ENCODE data around the gene HTT-AS. TPM values are rescaled to one million over a fixed set of nuclear protein-coding genes. Genes with fewer than 3 reads are reported as not detected.

The HTT-AS gene
- total RNA-seq, 1 donor from 2014 or later = not detected

DNA sequence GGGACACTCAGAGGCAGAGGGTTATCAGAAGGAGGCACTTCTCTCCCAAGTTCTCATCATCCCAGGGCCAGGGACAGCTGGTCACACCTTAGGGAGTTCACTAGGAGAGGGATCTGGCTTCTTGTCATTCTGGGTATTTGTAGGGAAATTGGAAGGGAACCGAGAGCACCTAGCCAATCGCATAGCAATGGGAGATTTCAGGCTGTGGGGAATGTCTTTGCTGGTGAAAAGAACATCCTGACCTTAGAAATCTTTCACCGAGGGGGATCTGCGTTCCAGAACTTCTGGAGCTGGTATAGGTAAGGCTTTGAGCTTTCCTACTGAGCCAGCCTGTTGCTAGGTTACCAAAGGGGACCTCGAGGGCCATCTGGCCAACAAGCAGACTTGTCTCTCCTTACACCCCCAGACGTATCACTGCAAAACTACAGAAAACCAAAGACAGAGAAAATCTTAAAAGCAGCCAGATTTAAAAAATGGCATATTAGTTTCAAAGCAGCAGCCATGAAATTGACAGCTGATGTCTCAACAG lies 6.8 kb downstream of the HTT-AS start:
- peaks cover 6% of the 10 kb centered on the region for H3K36me3 Mint-ChIP-seq (ENCODE audit: low read depth, unreplicated experiment)

DNA sequence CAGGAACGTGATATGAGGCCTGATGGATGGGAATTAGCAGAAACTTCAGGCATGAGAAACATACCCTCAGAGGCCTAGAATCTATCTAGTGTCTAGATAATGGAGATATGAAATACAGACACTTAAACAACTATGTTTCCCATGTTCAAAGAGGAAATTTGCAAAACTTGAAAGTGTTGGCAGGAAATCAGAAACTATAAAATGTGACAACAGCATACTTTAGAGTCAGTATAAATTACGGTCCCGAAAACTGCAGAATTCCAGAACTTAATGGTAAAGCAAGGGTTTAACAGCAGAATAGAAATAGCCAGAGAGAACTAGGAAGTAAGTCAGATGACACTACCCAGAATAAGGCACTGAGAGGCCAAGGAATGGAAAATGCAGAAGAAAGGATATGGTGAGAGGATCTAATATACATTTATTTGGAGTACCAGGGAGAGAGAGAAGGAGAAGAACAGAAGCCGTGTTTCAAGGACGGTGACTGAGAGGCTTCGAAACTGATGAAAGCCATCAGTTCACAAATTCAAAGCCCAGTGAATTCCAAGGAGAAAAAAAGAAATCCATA lies 7.4 kb downstream of the HTT-AS start:
- TF ChIP-seq, protein P1, sequence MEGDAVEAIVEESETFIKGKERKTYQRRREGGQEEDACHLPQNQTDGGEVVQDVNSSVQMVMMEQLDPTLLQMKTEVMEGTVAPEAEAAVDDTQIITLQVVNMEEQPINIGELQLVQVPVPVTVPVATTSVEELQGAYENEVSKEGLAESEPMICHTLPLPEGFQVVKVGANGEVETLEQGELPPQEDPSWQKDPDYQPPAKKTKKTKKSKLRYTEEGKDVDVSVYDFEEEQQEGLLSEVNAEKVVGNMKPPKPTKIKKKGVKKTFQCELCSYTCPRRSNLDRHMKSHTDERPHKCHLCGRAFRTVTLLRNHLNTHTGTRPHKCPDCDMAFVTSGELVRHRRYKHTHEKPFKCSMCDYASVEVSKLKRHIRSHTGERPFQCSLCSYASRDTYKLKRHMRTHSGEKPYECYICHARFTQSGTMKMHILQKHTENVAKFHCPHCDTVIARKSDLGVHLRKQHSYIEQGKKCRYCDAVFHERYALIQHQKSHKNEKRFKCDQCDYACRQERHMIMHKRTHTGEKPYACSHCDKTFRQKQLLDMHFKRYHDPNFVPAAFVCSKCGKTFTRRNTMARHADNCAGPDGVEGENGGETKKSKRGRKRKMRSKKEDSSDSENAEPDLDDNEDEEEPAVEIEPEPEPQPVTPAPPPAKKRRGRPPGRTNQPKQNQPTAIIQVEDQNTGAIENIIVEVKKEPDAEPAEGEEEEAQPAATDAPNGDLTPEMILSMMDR (IDR thresholded peaks at IDR 0.05; ENCODE audit: unreplicated experiment) = no peak
- Mint-ChIP-seq H3K9me3 (ENCODE audit: unreplicated experiment) (no peaks in the 10 kb centered on the region), H3K27me3 (ENCODE audit: unreplicated experiment) (peaks cover 7% of the 10 kb centered on the region), H3K4me1 (ENCODE audit: unreplicated experiment) (peaks cover 3% of the 10 kb centered on the region), H3K4me3 (ENCODE audit: unreplicated experiment) (no peak overlapping the region), H3K36me3 (ENCODE audit: low read depth, unreplicated experiment) (peaks cover 6% of the 10 kb centered on the region), H3K27ac (ENCODE audit: unreplicated experiment) (no peak overlapping the region)
- DNase-seq (ENCODE audit: low spot score) = no peak

More for the DNA sequence above, 6.8 kb downstream of the HTT-AS start:
- no peak for DNase-seq (ENCODE audit: low spot score)
- Mint-ChIP-seq H3K27me3 (ENCODE audit: unreplicated experiment) (peaks cover 7% of the 10 kb centered on the region), H3K4me3 (ENCODE audit: unreplicated experiment) (no peak overlapping the region), H3K4me1 (ENCODE audit: unreplicated experiment) (peaks cover 2% of the 10 kb centered on the region), H3K27ac (ENCODE audit: unreplicated experiment) (no peak overlapping the region), H3K9me3 (ENCODE audit: unreplicated experiment) (no peaks in the 10 kb centered on the region)
- TF ChIP-seq, protein P1 (IDR thresholded peaks at IDR 0.05; ENCODE audit: unreplicated experiment) = no peak

DNA sequence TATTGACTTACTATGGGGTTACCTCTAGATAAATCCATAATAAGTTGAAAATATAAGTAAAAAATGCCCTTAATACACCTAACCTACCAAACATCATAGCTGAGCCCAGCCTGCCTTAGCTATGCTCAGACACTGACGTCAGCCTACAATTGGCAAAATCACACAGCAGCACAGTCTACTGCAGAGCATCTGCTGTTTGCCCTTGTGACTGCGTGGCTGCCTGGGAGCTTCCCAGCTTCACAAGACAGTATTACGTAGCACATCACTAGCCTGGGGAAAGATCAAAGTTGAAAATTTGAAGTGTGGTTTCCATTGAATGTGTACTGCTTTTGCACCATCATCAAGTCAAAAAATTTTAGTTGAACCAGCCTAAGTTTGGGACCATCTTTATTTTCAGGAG lies 8.8 kb downstream of the HTT-AS start:
- H3K4me1 Mint-ChIP-seq (ENCODE audit: unreplicated experiment) = peaks cover 3% of the 10 kb centered on the region
- peaks cover 6% of the 10 kb centered on the region for H3K36me3 Mint-ChIP-seq (ENCODE audit: low read depth, unreplicated experiment)
- no peak overlapping the region for H3K27ac Mint-ChIP-seq (ENCODE audit: unreplicated experiment)
- H3K9me3 Mint-ChIP-seq (ENCODE audit: unreplicated experiment) = no peaks in the 10 kb centered on the region
- peaks cover 7% of the 10 kb centered on the region for H3K27me3 Mint-ChIP-seq (ENCODE audit: unreplicated experiment)
- TF ChIP-seq, protein P1 (IDR thresholded peaks at IDR 0.05; ENCODE audit: unreplicated experiment) = no peak
- no peak for DNase-seq (ENCODE audit: low spot score)
- H3K4me3 Mint-ChIP-seq (ENCODE audit: unreplicated experiment) = no peak overlapping the region

DNA sequence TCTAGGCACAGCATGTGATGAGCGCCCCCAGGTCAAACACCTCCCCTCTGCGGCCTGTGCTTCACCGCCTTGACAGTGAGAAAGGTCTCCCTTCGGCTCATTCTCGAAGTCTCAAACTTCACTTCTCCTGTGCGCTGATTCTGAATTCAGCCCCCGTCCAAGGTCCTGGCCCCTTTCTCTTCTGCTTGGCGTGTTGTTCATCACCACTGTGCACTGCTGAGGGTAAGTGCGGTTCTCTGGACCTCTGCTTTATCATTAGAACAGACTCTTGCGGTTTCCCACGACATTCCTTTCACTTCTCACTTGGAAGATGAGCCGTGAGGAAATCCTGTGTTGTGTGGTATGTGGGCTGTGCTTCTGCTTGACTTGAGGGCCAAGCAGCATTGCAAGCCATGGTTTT lies 11.9 kb downstream of the HTT-AS start:
- Mint-ChIP-seq H3K27ac (ENCODE audit: unreplicated experiment) (no peak overlapping the region), H3K4me1 (ENCODE audit: unreplicated experiment) (peaks cover 3% of the 10 kb centered on the region), H3K36me3 (ENCODE audit: low read depth, unreplicated experiment) (peaks cover 6% of the 10 kb centered on the region), H3K9me3 (ENCODE audit: unreplicated experiment) (no peaks in the 10 kb centered on the region), H3K27me3 (ENCODE audit: unreplicated experiment) (peaks cover 5% of the 10 kb centered on the region), H3K4me3 (ENCODE audit: unreplicated experiment) (no peak overlapping the region)
- no peak for DNase-seq (ENCODE audit: low spot score)
- TF ChIP-seq, protein P1 (IDR thresholded peaks at IDR 0.05; ENCODE audit: unreplicated experiment) = no peak

DNA sequence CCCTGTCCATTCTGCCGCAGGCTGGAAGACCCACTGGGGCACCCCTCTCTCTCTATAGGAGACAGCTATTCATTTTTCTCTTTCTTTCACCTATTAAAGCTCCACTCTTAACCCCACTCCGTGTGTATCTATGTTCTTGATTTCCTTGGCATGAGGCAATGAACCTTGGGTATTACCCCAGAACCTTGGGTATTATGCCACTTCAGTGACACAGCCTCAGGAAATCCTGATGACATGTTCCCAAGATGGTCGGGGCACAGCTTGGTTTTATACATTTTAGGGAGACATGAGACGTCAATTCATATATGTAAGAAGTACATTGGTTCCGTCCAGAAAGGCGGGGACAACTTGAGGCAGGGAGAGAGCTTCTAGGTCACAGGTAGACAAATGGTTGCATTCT lies 13.4 kb downstream of the HTT-AS start:
- no peak for DNase-seq (ENCODE audit: low spot score)
- Mint-ChIP-seq H3K9me3 (ENCODE audit: unreplicated experiment) (peaks cover 6% of the 10 kb centered on the region), H3K27me3 (ENCODE audit: unreplicated experiment) (peaks cover 3% of the 10 kb centered on the region)

More for the DNA sequence above, 13.4 kb downstream of the HTT-AS start:
- peaks cover 3% of the 10 kb centered on the region for H3K4me1 Mint-ChIP-seq (ENCODE audit: unreplicated experiment)
- TF ChIP-seq, protein P1 (IDR thresholded peaks at IDR 0.05; ENCODE audit: unreplicated experiment) = no peak
- no peak overlapping the region for H3K4me3 Mint-ChIP-seq (ENCODE audit: unreplicated experiment)
- no peaks in the 10 kb centered on the region for H3K36me3 Mint-ChIP-seq (ENCODE audit: low read depth, unreplicated experiment)
- no peak overlapping the region for H3K27ac Mint-ChIP-seq (ENCODE audit: unreplicated experiment)
